Retinal pigment epithelial cell (primary cell): Measurements from ENCODE around the gene ADA.
A peak's percentile ranks its signal among the peaks of the same experiment; 100 is the strongest.

ENCODE experiments used
- DNase-seq: peaks from one replicate; pipeline ENCODE4 v3.0.0-alpha.2; 2010; ENCODE audit warnings: low read depth
- H3K4me3 ChIP-seq: 2 replicates; pipeline ENCODE4 v1.5.1; 2011; ENCODE audit warnings: mild to moderate bottlenecking, low read length, control low read depth, moderate library complexity
- TF ChIP-seq, protein P1 (sequence below): conservative IDR thresholded peaks from 2 replicates; pipeline ENCODE4 v1.5.1; 2011; ENCODE audit warnings: low read depth, low read length, control low read depth, inconsistent platforms

Gene ADA

DNA sequence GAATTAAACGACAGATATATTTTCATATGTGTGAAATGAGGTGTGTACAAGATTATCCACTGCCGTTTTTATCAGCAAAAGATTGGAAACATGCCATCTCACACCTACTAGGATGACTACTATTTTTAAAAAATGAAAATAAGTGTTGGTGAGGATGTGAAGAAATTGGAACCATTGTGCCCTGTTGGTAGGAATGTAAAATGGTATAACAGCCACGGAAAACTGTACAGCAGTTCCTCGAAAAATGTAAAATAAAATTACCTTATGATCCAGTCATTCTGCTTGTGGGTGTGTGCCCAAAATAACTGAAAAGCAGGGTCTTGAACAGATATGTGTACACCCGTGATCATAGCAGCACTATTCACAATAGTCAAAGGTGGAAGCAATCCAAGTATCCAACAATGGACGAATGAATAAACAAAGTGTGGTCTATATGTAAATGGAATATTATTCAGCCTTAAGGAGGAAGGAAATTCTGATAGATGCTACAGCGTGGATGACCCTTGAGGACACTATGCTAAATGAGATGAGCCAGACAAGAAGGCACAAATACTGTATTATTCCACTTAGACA, 36.6 kb upstream of the ADA start:
- DNase-seq, result no peak
- H3K4me3 ChIP-seq, result no peak overlapping the region
- TF ChIP-seq, protein P1, sequence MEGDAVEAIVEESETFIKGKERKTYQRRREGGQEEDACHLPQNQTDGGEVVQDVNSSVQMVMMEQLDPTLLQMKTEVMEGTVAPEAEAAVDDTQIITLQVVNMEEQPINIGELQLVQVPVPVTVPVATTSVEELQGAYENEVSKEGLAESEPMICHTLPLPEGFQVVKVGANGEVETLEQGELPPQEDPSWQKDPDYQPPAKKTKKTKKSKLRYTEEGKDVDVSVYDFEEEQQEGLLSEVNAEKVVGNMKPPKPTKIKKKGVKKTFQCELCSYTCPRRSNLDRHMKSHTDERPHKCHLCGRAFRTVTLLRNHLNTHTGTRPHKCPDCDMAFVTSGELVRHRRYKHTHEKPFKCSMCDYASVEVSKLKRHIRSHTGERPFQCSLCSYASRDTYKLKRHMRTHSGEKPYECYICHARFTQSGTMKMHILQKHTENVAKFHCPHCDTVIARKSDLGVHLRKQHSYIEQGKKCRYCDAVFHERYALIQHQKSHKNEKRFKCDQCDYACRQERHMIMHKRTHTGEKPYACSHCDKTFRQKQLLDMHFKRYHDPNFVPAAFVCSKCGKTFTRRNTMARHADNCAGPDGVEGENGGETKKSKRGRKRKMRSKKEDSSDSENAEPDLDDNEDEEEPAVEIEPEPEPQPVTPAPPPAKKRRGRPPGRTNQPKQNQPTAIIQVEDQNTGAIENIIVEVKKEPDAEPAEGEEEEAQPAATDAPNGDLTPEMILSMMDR, result no peak

DNA sequence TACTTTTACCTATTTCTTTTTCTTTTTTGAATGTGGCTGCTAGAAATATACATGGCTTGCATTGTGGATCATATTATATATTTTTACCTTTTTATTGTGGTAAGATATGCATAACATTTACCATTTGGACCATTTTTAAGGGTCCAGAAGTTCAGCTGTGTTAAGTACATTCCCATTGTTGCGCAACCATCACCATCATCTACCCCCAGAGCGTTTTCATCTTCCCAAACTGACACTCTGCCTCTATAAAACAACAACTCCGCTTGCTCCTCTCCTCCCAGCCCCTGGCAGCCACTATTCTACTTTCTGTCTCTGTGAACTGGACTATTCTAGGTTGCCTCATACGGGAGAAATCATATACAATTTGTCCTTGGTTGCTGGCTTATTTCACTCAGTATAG, 35.4 kb upstream of the ADA start:
- H3K4me3 ChIP-seq, result no peak overlapping the region
- DNase-seq, result no peak
- TF ChIP-seq, protein P1, result no peak

DNA sequence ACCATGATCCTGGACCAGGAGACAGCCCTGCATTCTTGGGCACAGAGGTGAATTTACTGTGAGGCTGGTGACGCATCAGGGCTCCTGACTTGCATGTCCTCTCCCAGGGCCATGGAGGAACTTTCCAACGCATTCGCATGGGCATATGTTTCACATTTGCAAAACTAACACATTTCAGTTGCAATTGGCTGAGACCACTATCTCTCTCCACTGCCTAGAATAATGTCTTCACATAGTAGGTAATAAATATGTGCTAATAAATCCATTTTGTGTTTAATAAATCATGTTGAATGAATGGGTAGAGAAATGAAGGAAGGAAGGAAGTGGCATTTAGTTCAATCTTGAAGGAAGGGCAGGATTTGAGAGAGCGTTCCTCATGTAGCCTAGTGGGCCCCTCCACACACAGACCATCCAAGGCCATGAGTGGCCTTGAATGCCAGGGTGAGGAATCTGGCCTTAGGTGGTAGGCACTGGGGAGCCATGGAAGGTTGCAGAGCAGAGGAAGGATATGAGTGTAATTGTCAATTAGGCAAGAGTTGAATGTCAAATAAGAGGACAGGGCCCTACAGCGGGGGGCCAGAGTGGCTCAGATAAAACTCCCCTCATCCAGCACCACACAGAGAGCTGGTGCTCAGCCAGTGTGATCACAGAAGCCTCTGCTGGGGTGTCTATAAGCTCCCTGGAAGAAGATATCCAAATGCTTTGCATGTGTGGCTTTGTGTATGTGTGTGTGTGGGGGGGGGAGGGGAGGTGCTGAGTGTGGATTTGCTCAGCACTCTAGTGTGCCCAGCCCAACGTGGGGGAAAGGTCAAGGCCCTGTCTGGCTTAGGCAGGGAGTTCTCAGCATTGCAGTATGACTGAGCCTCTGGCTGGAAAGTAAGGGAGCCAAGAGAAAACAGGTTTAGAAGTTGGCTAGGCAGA, 32.8 kb upstream of the ADA start:
- no peak overlapping the region for H3K4me3 ChIP-seq
- TF ChIP-seq, protein P1, result no peak
- no peak for DNase-seq

DNA sequence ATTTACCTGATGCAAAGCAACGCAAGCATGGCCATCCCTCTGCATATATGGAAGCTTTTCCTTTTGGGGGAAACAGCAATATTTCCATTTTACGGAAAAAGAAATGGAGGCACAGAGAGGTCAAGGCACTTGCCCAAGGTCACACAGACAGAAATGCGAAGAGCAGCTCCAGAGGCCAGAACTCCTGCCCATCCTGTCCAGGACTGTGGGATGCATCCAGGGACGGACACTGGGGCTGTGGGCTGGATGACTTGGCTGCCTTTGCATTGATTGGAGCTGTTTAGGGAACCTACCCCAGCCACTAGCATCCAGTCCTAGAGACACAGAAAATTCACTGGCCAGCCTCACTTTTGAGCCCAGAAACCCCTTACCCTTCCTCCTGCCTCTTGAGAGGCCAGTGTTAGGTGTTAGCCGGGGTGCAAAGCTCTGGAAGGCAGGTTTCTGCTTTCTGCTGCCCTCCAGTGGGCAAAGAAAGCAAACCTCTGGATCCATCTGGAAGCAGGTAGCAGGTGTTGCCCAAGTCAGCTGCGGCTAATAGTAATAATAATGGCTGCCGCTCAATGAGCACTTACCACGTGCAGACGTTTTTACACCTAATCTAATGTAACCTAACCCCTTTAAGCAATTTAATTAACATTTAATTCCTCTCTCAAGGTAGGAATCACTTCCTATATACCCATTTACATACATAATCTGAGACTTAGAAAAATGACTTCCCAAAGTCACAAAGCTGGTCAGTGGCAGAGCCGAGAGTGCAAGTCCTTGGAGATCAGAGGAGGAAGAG, 32.0 kb upstream of the ADA start:
- DNase-seq, result no peak
- TF ChIP-seq, protein P1, result peak; percentile 79
- no peak overlapping the region for H3K4me3 ChIP-seq

DNA sequence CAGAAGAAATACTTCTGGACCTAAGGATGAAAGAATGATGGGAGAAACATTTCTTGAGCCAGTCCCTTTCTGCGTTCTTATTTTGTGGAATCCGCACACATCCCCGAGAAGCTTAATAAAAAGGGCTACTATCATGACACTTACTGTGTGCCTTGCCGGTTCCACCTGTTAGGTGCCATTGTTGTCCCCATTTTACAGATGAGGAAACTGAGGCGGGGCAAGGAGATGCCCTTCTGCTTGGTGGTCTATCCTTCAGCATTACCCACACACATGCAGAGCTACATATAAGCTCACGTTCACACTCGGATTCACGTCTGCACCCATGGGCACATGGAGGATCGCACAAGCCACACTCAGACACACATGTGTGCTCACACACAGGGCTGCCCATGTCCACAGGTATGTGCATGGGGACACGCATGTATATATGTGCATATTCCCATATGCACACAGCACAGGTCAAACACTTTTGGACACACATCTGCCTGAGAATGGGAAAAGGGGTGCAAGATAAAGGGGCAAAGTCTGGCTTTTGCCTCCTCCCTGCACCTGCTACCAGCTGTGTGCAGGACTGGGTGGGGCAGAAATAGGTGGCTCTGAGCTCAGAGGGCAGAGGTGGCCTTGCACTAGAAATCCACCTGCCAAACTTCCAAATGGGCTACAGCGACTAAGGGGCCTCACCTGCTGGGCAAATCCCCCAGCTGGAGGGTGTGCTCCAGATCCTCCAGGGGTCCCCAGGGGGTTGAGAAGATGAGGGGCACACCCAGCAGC, 30.5 kb upstream of the ADA start:
- DNase-seq, result no peak
- H3K4me3 ChIP-seq, result no peak overlapping the region
- TF ChIP-seq, protein P1, result no peak

DNA sequence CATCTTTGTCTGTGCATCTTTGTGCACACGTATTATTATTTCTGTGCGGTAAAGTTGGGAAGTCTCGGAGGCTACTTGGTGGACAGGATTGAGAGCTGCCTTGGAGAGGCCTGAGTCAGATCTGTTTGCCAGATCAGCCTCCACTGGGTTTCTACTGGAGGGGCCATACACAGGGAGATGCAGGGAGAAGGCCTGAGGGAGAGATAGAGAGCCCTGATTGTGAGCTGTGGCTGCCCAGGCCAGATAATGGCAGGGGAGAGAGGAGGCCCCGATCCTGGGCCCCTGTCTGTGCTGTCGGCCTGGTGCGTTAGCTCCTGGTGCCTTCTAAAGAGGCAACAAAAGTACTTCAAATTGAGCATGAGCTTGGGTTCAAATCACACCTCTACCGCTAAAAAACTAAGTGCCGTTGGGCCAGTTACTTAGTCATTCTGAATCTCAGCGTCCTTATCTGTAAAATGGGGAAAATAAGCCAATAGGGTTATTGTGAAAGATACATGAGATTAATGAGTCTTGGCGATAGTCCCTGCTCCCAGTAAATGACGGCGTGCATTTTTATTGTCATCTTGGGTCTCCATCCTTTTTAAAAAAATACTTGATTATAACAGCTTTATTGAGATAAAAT, 27.6 kb upstream of the ADA start:
- DNase-seq, result no peak
- TF ChIP-seq, protein P1, result no peak
- no peak overlapping the region for H3K4me3 ChIP-seq
